Immature natural killer cell (primary cell): ENCODE data around the gene CENPE. TPM values are rescaled to one million over a fixed set of nuclear protein-coding genes. Genes with fewer than 3 reads are reported as not detected.

ENCODE experiments used
- DNase-seq, 3 donors: peaks; one replicate each; pipeline ENCODE4 v3.0.0; 2022; ENCODE audit warnings: mixed read lengths in 1 of 3
- H3K27ac Mint-ChIP-seq, 6 donors: one replicate each; pipeline ENCODE4 v1.8.0; 2020; ENCODE audit warnings: mixed read lengths in 6 of 6, mild to moderate bottlenecking in 5 of 6, inconsistent platforms in 4 of 6, moderate library complexity in 3 of 6
- H3K27me3 Mint-ChIP-seq, 3 donors: one replicate each; pipeline ENCODE4 v1.8.0; 2020 to 2021; ENCODE audit warnings: low read depth in 3 of 3, mild to moderate bottlenecking in 3 of 3, mixed read lengths in 3 of 3, moderate library complexity in 3 of 3, inconsistent platforms in 1 of 3
- H3K36me3 Mint-ChIP-seq, 3 donors: one replicate each; pipeline ENCODE4 v1.8.0; 2020; ENCODE audit warnings: mixed read lengths in 3 of 3, inconsistent platforms in 2 of 3, mild to moderate bottlenecking in 2 of 3
- H3K4me1 Mint-ChIP-seq, 2 donors: one replicate each; pipeline ENCODE4 v1.8.0; 2020; ENCODE audit warnings: inconsistent platforms in 2 of 2, mild to moderate bottlenecking in 2 of 2, mixed read lengths in 2 of 2, moderate library complexity in 1 of 2
- H3K4me3 Mint-ChIP-seq, 5 donors: one replicate each; pipeline ENCODE4 v1.8.0; 2020; ENCODE audit warnings: mild to moderate bottlenecking in 5 of 5, mixed read lengths in 5 of 5, inconsistent platforms in 3 of 5, moderate library complexity in 3 of 5
- H3K9me3 Mint-ChIP-seq, 6 donors: one replicate each; pipeline ENCODE4 v1.8.0; 2020; ENCODE audit warnings: mild to moderate bottlenecking in 6 of 6, mixed read lengths in 6 of 6, inconsistent platforms in 4 of 6, moderate library complexity in 3 of 6
- polyA plus RNA-seq, 3 donors: library from polyadenylated mRNA; unstranded; fragments of 300-500 nt; fragmentation: Illumina TruSeq; gene quantifications; one replicate each; pipeline ENCODE4 v1.2.3, GENCODE V29; 2021

Gene CENPE
- polyA plus RNA-seq, 3 donors from 2014 or later: 0.43 to 0.91 TPM; not detected in 1

GRCh38 chr4:103111598-103111997 is 86.5 kb downstream of the CENPE start:
- H3K4me1 Mint-ChIP-seq: no peaks in the 10 kb centered on the region
- H3K4me3 Mint-ChIP-seq: no peak overlapping the region
- H3K27me3 Mint-ChIP-seq: no peaks in the 10 kb centered on the region
- H3K36me3 Mint-ChIP-seq: no peaks in the 10 kb centered on the region
- no peak overlapping the region for H3K27ac Mint-ChIP-seq
- no peak for DNase-seq
- H3K9me3 Mint-ChIP-seq: no peaks in the 10 kb centered on the region

GRCh38 chr4:103108542-103108941 is 89.6 kb downstream of the CENPE start:
- Mint-ChIP-seq H3K9me3 (no peaks in the 10 kb centered on the region), H3K27me3 (peaks cover 0 to 2% (median 2%) of the 10 kb centered on the region in 3 donors), H3K4me1 (no peaks in the 10 kb centered on the region), H3K4me3 (no peak overlapping the region), H3K27ac (no peak overlapping the region), H3K36me3 (no peaks in the 10 kb centered on the region)
- DNase-seq: no peak

- H3K4me3 Mint-ChIP-seq: no peak overlapping the region
- H3K27me3 Mint-ChIP-seq: peaks cover 0 to 2% (median 2%) of the 10 kb centered on the region in 3 donors
- H3K27ac Mint-ChIP-seq: no peak overlapping the region
- DNase-seq: no peak
- no peaks in the 10 kb centered on the region for H3K4me1 Mint-ChIP-seq
- H3K9me3 Mint-ChIP-seq: no peaks in the 10 kb centered on the region
- H3K36me3 Mint-ChIP-seq: no peaks in the 10 kb centered on the region
These were observed 92.4 kb downstream of the CENPE start for GRCh38 chr4:103105558-103106356.

GRCh38 chr4:103104886-103105285 is 93.3 kb downstream of the CENPE start:
- Mint-ChIP-seq H3K36me3 (no peaks in the 10 kb centered on the region), H3K4me1 (peaks cover 0 to under 1% of the 10 kb centered on the region in 2 donors), H3K27me3 (peaks cover 0 to 2% (median 2%) of the 10 kb centered on the region in 3 donors), H3K27ac (no peak overlapping the region), H3K9me3 (no peaks in the 10 kb centered on the region), H3K4me3 (no peak overlapping the region)
- DNase-seq: no peak

- DNase-seq: no peak
- Mint-ChIP-seq H3K4me3 (no peak overlapping the region), H3K4me1 (peaks cover 12 to 20% of the 10 kb centered on the region in 2 donors), H3K27ac (no peak overlapping the region), H3K36me3 (no peaks in the 10 kb centered on the region), H3K27me3 (no peaks in the 10 kb centered on the region), H3K9me3 (no peaks in the 10 kb centered on the region)
These were observed 97.5 kb downstream of the CENPE start for GRCh38 chr4:103100691-103101090.

GRCh38 chr4:103099691-103100392 is 98.3 kb downstream of the CENPE start, which contains the start of gene BDH2:
Gene BDH2 (minus strand): TSS chr4:103099834. CDS start chr4:103096254, 3,580 bp downstream.
- H3K9me3 Mint-ChIP-seq: no peaks in the 10 kb centered on the region
- no peaks in the 10 kb centered on the region for H3K27me3 Mint-ChIP-seq
- H3K4me3 Mint-ChIP-seq: peak within 1 kb of the TSS; percentile 82 to 94 (median 87)
- peak within 1 kb of the TSS; percentile 72 to 97 (median 89) for H3K27ac Mint-ChIP-seq
- peak; percentile 76 to 81 (median 78) for DNase-seq
- no peaks in the 10 kb centered on the region for H3K36me3 Mint-ChIP-seq
- peaks cover 12 to 20% of the 10 kb centered on the region in 2 donors for H3K4me1 Mint-ChIP-seq

- Mint-ChIP-seq H3K27me3 (no peaks in the 10 kb centered on the region), H3K9me3 (no peaks in the 10 kb centered on the region), H3K36me3 (no peaks in the 10 kb centered on the region), H3K4me3 (peak overlapping the region; percentile 82 to 94 (median 87)), H3K27ac (peak overlapping the region in 4 of 6 donors; percentile 72 to 97 (median 89)), H3K4me1 (peaks cover 12 to 20% of the 10 kb centered on the region in 2 donors)
- DNase-seq: no peak
These were observed 99.2 kb downstream of the CENPE start for GRCh38 chr4:103098756-103099440.

- Mint-ChIP-seq H3K27ac (no peak overlapping the region), H3K36me3 (no peaks in the 10 kb centered on the region), H3K9me3 (no peaks in the 10 kb centered on the region)
These were observed 99.8 kb downstream of the CENPE start for GRCh38 chr4:103098341-103098740.

GRCh38 chr4:103097112-103097511 is 101.0 kb downstream of the CENPE start:
- Mint-ChIP-seq H3K9me3 (no peaks in the 10 kb centered on the region), H3K36me3 (no peaks in the 10 kb centered on the region), H3K4me1 (peaks cover 16 to 29% of the 10 kb centered on the region in 2 donors), H3K4me3 (no peak overlapping the region), H3K27ac (peak overlapping the region in 1 of 6 donors; percentile 5), H3K27me3 (no peaks in the 10 kb centered on the region)
- DNase-seq: no peak

More at GRCh38 chr4:103098341-103098740, 99.8 kb downstream of the CENPE start:
- Mint-ChIP-seq H3K4me3 (peak overlapping the region in 1 of 5 donors; percentile 87), H3K27me3 (no peaks in the 10 kb centered on the region), H3K4me1 (peaks cover 12 to 20% of the 10 kb centered on the region in 2 donors)
- DNase-seq: no peak

- Mint-ChIP-seq H3K36me3 (peaks cover 2 to 9% (median 4%) of the 10 kb centered on the region in 3 donors), H3K27me3 (no peaks in the 10 kb centered on the region), H3K4me1 (peaks cover 18 to 36% of the 10 kb centered on the region in 2 donors), H3K27ac (no peak overlapping the region), H3K4me3 (no peak overlapping the region), H3K9me3 (no peaks in the 10 kb centered on the region)
- no peak for DNase-seq
These were observed 103.1 kb downstream of the CENPE start for GRCh38 chr4:103095080-103095479.

GRCh38 chr4:103092245-103092644 is 105.9 kb downstream of the CENPE start:
- H3K27ac Mint-ChIP-seq: peak overlapping the region; percentile 3 to 69 (median 34)
- H3K9me3 Mint-ChIP-seq: no peaks in the 10 kb centered on the region
- DNase-seq: no peak
- peaks cover 0 to 3% (median 3%) of the 10 kb centered on the region in 3 donors for H3K27me3 Mint-ChIP-seq
- H3K4me1 Mint-ChIP-seq: peaks cover 7 to 16% of the 10 kb centered on the region in 2 donors
- H3K4me3 Mint-ChIP-seq: peak overlapping the region in 1 of 5 donors; percentile 51
- peaks cover 9 to 17% (median 15%) of the 10 kb centered on the region in 3 donors for H3K36me3 Mint-ChIP-seq

- H3K4me3 Mint-ChIP-seq: no peak overlapping the region
- H3K36me3 Mint-ChIP-seq: peaks cover 15 to 22% (median 20%) of the 10 kb centered on the region in 3 donors
- peak; percentile 36 to 58 (median 48) for DNase-seq
These were observed 106.4 kb downstream of the CENPE start for GRCh38 chr4:103091601-103092223.

GRCh38 chr4:103089481-103089880 is 108.7 kb downstream of the CENPE start:
- Mint-ChIP-seq H3K9me3 (no peaks in the 10 kb centered on the region), H3K36me3 (peaks cover 28 to 33% (median 32%) of the 10 kb centered on the region in 3 donors), H3K27me3 (peaks cover 0 to 3% (median 3%) of the 10 kb centered on the region in 3 donors), H3K4me1 (peaks cover 7 to 16% of the 10 kb centered on the region in 2 donors), H3K4me3 (no peak overlapping the region), H3K27ac (no peak overlapping the region)
- no peak for DNase-seq

More at GRCh38 chr4:103091601-103092223, 106.4 kb downstream of the CENPE start:
- H3K4me1 Mint-ChIP-seq: peaks cover 7 to 16% of the 10 kb centered on the region in 2 donors
- H3K9me3 Mint-ChIP-seq: no peaks in the 10 kb centered on the region
- H3K27ac Mint-ChIP-seq: peak overlapping the region in 5 of 6 donors; percentile 9 to 66 (median 47)
- peaks cover 0 to 3% (median 3%) of the 10 kb centered on the region in 3 donors for H3K27me3 Mint-ChIP-seq
